HG03175 (cell line): ENCODE data around the gene A4GALT.
A peak's percentile ranks its signal among the peaks of the same experiment; 100 is the strongest.

ENCODE experiments used
- ATAC-seq: cut with Tn5 transposase; IDR thresholded peaks from one replicate; pipeline ENCODE4 v1.9.1; 2021; ENCODE audit warnings: mild to moderate bottlenecking, moderate library complexity; ENCODE audit not compliant: unreplicated experiment

The A4GALT gene

GRCh38 chr22:42653999-42654398 lies 66.7 kb downstream of the A4GALT start:
- no peak for ATAC-seq

DNA sequence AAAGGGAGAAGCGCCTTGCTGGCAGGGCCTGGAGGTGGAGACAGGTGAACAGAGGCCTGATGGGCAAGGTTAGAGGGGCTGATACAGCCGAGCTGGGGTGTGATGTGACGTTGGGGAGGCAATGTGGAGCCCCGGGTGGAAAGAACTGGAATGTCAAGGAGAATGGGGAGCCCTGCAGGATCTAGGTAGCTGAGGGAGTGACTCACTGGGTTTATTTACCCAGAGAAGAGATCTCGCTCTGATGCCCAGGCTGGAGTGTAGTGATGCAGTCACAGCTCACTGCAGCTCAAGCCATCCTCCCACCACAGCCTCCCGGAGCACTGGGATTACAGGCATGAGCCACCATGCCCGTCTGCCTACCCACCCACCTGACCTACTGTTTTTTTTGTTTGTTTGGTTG lies 69.5 kb downstream of the A4GALT start:
- no peak for ATAC-seq

- peak; percentile 63 for ATAC-seq
These were observed 71.2 kb downstream of the A4GALT start, which contains the start of gene CYB5R3 for GRCh38 chr22:42649246-42650099. CYB5R3 (minus strand) TSS chr22:42649392; CDS start chr22:42649315, 77 bp downstream.

DNA sequence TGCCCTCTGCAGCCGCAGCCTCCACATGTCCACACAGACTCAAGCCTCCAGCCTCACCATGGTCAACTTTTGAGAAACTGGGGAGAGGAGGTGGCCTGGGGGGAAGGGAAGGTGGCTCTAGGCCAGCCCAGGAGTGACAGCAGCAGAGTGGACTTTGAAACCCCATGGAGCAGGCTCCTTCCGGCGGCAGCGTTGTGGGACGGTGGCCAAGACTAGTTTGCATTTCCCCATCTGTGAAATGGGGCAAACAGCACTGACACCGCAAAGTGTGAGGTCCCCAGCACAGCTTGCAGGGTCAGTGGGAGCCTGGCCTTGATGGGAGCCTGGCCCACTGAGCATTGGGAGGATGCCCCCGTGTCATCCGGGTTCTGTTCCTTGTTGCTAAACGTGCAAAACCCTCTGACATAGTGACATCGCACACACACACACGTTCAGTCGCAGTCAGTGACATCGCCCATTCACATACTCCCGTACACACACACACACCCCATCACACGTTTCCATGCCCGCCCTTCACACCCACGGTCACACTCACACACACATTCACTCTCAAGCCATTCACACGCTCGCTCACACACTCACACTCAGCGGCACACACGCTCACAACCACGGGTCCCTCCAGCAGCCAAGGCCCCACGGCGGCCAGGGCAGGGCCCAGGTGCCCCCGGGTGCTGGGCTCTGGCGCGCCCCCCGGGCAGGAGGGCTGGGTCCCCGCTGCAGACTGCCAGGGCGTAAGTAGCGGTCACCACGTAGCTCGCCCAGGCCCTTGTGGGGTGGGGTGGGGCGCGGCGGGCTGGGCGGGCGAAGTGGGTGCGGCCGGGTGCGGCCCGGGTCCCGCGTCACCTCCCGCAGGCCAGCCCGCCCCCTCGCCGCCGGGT lies 72.1 kb downstream of the A4GALT start:
- ATAC-seq = peak; percentile 43

- no peak for ATAC-seq
These were observed 72.7 kb downstream of the A4GALT start for GRCh38 chr22:42648017-42648367.

DNA sequence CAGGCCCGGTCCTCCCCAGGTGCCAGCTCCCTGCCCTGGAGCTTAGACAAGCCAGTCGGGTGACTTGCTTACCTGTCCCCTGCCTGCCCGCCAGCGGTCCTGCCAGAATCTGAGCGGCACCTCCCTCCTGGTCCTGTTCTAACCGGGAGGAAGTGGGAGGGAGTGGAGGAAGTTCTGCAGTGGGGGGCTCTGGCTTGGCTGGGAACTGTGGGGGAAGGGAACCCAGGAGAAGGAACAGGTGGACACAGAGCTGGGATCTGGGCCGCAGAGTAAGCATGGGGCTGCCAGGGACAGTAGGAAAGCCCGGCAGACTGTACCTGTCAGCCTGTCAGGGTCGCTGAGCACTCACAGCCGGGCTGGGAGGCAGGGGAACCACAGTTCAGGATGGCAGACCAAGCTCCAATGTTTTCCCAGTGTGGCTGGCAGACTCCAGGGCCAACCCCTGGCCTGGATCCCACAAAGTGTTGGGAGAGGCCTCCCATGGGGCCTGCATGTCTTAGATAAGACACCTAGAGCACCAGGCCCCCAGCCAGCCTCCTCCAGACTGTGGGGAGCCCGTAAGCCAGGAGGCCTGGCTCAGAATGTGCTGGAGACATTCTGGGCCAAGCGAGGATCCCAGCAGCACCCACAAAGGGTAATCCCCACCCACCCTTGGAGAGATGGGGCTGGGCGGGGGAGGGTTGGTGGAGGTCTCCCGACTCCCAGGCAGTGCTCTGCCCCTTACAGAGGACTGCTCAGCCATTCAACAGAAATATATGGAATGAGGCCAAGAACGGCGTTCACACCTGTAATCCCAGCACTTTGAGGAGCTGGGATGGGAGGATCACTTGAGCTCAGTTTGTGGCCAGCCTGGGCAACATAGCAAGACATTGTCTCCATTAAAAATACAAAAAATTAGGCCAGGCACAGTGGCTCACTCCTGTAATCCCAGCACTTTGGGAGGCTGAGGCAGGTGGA lies 73.8 kb downstream of the A4GALT start:
- ATAC-seq = no peak

- no peak for ATAC-seq
These were observed 74.6 kb downstream of the A4GALT start for GRCh38 chr22:42645938-42646568.

DNA sequence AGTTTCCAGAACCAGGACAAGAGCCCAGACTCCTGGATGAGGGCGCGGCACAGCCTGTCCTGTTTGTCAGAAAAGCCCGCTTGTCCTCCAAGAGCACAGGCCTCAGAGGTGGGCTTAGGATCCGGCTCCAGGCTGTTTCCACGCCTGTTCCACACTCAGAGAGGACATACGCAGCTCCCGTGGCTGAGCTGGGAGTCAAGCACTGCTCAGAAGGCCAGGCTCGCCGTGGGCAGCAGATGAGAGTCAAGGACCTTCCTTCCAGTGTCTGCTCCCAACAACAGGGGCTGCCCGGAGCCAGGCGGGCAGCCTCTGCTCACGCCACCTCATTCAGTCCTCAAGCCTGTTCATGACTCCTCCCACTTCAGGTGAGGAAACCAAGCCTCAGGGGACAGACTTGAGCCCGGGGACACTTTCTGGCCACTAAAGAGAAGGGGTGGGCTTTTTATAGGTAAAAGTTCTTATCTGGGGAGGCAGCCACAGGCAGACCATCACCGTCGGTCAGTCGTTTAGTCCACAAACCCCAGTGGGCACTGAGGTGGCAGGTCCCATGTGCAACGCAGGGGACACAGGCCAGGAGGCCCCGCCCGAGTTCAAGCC lies 75.2 kb downstream of the A4GALT start:
- no peak for ATAC-seq

DNA sequence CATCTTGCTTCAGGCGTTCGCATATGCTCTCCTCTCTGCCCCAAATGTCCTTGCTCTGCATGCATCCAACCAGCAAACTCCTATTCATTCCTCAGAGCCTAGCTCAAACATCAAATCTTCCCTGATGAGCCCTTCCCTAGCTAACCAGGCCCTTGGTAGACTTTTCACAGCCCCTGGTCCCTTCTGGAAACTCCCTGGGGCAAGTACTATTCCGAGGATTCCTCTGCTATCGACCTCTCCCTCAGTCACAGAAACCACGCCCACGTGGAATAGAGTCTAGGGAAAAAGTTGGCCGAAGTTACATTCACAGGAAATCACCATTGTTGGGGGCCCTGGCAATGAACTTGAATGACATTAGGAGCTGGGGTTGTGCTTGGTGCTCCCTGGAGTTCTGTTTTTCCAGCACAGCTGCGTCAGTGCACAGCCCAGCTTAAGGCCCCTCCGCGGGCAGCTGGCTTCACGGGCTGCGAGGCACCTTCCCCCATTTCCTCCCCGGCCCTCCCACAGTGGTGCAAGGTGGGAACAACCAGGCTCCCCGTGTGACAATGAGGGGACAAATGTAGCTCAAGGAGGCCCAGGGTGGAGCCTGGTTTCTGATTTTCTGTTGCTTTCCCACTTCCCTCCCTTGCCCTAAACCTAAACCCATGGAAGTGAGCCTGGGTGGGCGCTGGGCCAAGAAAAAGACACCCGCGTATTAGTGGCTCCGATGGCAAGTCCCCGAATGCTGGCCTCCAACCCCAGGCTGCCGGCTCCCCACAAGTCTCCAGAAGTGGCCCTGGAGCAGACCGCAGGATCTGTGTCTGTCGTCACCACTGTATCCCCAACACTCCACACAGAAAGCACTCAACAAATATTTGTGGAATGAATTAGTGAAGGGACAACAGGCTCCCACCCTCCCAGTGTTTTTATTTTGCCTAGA lies 76.0 kb downstream of the A4GALT start:
- ATAC-seq = no peak

DNA sequence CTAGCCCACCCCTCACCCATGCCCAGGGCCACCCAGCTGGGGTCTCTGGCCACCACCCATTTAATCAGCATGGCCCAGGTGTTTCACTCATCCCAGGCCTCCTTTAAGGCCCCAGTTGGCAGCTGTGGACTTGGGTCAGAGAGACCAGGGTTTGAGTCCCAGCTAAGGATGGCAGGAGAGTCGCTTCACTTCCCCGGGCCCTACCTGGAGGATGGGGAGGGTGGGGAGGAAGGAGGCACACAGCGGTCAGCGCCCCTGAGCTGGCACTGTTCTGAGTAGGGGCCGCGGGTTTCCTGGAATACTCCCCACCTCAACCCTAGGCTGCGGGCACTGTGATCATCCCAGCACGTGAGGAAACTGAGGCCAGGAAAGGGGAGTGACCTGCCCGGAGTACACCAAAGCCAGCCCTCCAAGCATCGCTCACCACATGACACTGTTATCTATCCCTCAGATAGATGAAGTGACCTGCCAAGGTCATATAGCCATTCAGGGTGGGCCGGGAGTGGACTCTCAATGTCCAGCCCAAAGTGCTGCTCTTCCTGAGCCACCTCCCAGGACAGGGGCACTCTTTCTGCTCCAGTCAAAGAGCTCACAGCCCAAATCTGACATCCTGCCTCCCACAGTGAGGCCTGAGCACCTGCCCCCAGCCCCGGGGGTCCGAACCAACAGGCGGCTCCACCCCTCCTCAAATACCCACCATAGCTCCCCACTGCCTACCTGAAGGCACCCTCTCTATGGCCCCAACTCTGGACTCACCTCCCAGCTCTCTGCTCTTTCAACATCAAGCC lies 76.8 kb downstream of the A4GALT start:
- no peak for ATAC-seq

- ATAC-seq = no peak
These were observed 77.7 kb downstream of the A4GALT start for GRCh38 chr22:42642806-42643633.
